Vagina (tissue), 2 donors: Measurements from ENCODE around the gene COX7B.

Source experiments
- CTCF ChIP-seq, 3 experiments: fragments of 450-650 bp in 2 of 3; fragments of 200-600 bp in 1 of 3; sonication (generic) in 1 of 3; IDR thresholded peaks; one replicate each; pipeline ENCODE4 v1.5.1; 2017 to 2019; ENCODE audit warnings: antibody characterized with exemption in 3 of 3, mild to moderate bottlenecking in 2 of 3, moderate library complexity in 2 of 3
- POLR2A ChIP-seq, 2 donors: fragments of 450-650 bp; IDR thresholded peaks; one replicate each; pipeline ENCODE4 v1.6.1; 2017; ENCODE audit warnings: antibody characterized with exemption in 2 of 2, mild to moderate bottlenecking in 2 of 2, moderate library complexity in 2 of 2
- POLR2AphosphoS5 ChIP-seq, 2 donors: sonication (generic); formaldehyde crosslinking; IDR thresholded peaks; one replicate each; pipeline ENCODE4 v1.9.0; 2017; ENCODE audit warnings: antibody characterized with exemption in 2 of 2, mild to moderate bottlenecking in 2 of 2, low read depth in 1 of 2; ENCODE audit not compliant: insufficient read depth in 1 of 2

- TF ChIP-seq POLR2AphosphoS5 (IDR thresholded peaks at IDR 0.05; ENCODE audit: insufficient read depth in 1 of 2, low read depth in 1 of 2) (no peak), CTCF (IDR thresholded peaks at IDR 0.05) (no peak), POLR2A (IDR thresholded peaks at IDR 0.05) (no peak)
Measured at GRCh38 chrX:77953302-77953701, 54.0 kb downstream of the COX7B start.
